ENCODE measurements around the gene SLC13A4.

DNA sequence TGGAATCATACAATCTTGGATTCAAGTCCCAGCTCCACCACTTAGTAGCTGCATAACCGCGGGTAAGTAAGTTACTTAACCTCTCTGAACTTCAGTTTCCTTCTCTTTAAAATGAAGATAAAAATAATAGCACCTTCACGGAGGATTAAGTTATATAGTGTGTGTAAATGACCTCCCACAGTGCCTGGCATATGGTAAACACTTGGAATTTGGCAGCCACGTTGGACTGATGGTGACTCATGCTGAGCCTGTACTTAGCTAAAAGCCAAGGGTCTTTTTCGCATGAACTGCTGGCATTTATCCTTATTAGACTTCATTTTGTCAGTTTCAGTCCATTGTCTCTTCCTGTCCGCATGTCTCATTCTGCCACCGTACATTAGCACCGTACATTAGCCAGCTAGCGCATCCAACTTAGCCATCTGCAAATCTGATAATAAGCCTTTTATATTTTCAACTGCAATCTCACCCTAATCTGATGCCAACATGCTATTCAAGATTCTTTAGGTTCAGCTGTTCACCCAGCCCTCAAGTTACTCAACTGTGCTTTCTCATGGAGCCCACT, 11.2 kb downstream of the SLC13A4 start:
- TF ChIP-seq, protein P1, sequence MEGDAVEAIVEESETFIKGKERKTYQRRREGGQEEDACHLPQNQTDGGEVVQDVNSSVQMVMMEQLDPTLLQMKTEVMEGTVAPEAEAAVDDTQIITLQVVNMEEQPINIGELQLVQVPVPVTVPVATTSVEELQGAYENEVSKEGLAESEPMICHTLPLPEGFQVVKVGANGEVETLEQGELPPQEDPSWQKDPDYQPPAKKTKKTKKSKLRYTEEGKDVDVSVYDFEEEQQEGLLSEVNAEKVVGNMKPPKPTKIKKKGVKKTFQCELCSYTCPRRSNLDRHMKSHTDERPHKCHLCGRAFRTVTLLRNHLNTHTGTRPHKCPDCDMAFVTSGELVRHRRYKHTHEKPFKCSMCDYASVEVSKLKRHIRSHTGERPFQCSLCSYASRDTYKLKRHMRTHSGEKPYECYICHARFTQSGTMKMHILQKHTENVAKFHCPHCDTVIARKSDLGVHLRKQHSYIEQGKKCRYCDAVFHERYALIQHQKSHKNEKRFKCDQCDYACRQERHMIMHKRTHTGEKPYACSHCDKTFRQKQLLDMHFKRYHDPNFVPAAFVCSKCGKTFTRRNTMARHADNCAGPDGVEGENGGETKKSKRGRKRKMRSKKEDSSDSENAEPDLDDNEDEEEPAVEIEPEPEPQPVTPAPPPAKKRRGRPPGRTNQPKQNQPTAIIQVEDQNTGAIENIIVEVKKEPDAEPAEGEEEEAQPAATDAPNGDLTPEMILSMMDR (conservative IDR thresholded peaks at IDR 0.05 in 1 of 2, IDR thresholded peaks at IDR 0.05 in 1 of 2; ENCODE audit: low read depth in 1 of 2, low read length in 2 of 2) = no peak
- no peak for TF ChIP-seq EZH2 (IDR thresholded peaks at IDR 0.05; ENCODE audit: low read length, missing control alignments)

Data from fibroblast of lung (primary cell).